ENCODE data around the gene HEPHL1.
"Not testable (repeated sequence)": the region's sequence is repeated elsewhere in the genome, so short reads cannot be mapped to it uniquely, and the experiment has no call there.

HEPHL1 gene

DNA sequence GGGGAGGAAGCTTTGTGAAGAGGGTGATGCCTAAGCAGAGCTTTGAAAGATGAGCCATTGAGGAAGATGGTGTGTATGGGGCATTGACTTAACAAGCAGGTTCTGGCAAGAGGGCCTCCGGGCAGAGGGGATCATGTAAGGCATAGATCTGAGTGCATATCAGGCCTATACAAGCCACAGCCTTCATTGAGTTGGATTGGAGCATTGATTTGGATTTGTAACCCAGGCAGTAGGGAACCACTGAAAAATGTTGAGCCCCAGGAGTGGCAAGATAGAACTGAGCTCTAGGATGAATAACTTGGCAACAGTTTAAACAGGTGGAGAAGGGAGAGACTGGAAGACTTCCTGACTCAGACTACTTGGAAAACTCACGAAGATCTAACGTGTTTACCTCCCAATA lies 128.9 kb downstream of the HEPHL1 start:
- no peak for DNase-seq (ENCODE audit: low spot score)

DNA sequence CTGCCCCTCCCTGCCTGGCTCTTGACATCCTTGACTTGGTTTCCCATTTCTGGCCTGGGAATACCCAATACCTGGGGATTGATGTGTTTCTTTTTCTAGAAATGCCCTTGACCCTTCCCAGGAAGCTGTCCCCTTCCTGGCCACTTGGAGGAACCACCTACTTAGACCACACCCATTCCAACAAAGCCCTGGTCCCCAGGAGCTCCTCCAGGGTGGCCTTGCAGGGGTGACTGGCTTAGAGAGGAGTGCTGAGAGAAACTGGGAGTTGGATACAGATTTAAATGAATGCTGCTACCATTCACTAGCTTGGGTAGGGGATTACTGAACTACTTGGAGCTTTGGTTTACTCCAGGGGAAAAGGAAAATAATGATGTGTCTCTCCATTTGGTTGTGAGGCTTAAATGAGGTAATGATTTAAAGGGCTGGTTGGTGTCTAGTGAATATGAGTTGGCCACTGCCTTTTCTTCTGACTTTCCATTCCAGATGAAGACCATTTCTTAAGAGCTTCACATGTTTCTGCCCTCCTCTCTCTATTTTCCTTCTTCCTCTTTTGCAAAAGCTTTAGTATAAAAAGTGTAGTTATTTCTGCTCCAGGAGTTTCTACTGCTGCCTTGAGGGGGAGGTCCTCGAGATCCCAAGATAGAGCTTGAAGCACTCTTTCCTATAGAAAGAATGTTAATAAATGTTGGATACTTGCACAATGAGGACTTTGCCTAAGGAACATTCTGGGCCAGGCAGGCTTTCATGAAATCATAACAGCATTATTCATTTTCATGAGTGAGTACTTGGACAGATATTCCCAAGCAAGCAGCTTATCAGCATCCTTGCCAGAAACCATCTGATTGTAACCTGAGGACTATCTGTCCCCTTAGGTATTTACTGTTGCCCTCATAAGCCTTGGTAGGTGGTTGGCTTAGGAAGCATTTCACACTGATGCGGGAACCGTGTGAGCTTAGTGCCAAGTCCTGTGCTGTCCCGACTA lies 129.8 kb downstream of the HEPHL1 start:
- DNase-seq (ENCODE audit: low spot score): no peak

DNA sequence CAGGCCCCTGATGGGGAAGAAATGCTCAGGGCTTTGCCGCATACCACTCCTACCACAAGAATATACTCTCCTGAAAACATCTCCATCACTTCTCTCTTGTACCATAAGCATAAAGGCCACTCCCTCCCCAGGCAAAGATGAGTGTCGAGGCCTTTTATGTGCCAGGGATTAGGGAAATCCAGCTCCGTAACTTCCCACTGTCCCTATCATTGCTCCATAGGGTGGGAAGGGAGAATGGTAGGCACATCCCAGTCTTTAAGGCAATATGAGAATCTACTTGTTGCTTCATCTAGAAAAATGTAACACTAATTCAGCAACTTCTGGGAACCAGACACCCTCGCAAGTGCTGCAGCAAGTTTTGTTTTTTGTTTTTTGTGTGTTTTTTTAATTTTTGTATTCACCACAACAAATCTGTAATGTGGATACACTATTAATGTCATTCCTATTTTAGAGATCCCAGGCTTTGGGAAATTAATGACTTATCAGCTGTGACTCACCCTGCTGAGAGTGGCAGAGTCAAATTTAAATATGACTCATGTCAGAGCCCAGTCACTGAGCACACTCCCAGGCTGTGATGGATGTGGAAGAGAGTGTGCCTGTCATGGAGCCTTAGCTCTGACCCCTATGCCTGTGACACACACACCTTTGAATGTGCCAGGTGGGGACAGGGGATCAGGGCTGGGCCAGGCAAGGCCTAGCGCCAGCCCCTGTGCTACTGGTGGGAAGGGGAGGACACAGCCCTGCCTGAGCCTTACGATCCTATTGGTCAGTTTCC lies 130.9 kb downstream of the HEPHL1 start:
- no peak for DNase-seq (ENCODE audit: low spot score)

DNA sequence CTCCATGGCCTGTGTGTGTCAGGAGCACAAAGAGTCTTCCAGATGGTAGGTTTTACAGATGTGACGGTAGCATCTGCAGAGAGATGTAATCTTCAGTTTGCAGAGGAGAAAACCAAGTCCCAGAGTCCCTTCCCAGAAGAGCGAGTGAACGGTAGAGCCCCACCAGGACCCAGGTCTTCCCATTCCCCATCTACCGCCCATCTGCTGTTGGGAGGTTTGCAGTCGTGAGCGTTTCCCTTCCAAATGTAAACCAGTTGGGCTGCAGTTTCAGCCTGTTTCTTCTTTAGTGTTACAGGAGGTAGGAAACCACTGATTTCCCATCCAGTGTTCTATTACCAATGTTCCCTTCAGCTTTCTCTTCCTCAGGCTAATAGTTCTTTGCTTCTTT lies 131.5 kb downstream of the HEPHL1 start:
- no peak for DNase-seq (ENCODE audit: low spot score)

DNA sequence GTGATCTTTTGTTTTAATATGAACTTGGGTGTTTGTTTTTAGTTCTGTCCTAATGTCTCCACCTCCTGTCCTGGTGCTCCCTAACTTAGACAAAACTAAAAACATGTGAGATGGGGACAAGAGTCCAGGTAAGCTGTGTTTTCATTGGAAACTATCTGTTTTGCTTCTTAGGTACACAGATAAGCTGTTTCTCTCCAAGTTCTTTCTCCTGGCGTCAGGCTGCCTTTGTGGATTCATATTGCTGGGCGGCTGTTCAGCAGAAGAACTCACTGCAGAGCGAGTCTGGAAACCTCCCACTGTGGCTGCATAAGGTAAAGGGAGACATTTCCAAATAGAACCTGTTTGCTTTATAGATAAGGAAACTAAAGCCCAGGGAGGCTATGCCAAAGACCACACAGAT lies 132.2 kb downstream of the HEPHL1 start:
- DNase-seq (ENCODE audit: low spot score): no peak

- DNase-seq (ENCODE audit: low spot score): no peak
These were observed 133.1 kb downstream of the HEPHL1 start for GRCh38 chr11:94154095-94154856.

GRCh38 chr11:94157339-94157738 lies 136.2 kb downstream of the HEPHL1 start:
- DNase-seq (ENCODE audit: low spot score): not testable (repeated sequence)
